Subcutaneous preadipocyte (primary cell): Measurements from ENCODE around the gene C9orf78. TPM values are rescaled to one million over a fixed set of nuclear protein-coding genes. Genes with fewer than 3 reads are reported as not detected.
A peak's percentile ranks its signal among the peaks of the same experiment; 100 is the strongest.

ENCODE experiments used
- small RNA-seq: library from RNA; depleted of rRNA; stranded (forward); fragments of <200 nt; gene quantifications from one replicate; pipeline ENCODE3, GENCODE V24; 2012
- total RNA-seq: library from RNA; depleted of rRNA; stranded (reverse); fragments of >200 nt; gene quantifications from 2 replicates; pipeline ENCODE4 v1.2.3, GENCODE V29; 2012

Gene C9orf78
- total RNA-seq = 22.8 and 26.0 TPM in 2 replicates

GRCh38 chr9:129835128-129835859 is at the start of gene C9orf78, which contains the start of gene USP20:
Gene C9orf78, minus strand, starts transcription at chr9:129835275. Its CDS starts 54 bp downstream, at chr9:129835221.
Gene USP20, plus strand, starts transcription at chr9:129835458. Its CDS starts 17,098 bp downstream, at chr9:129852556.

GRCh38 chr9:129823935-129824601 is 11.0 kb downstream of the C9orf78 start, which contains the start of gene TOR1A:
Gene TOR1A, minus strand, starts transcription at chr9:129824136. Its CDS starts 51 bp downstream, at chr9:129824085.

GRCh38 chr9:129802833-129803675 is 32.0 kb downstream of the C9orf78 start, which contains the start of gene TOR1B:
Gene TOR1B, plus strand, starts transcription at chr9:129803184. Its CDS starts 29 bp downstream, at chr9:129803213.

Small RNA genes within 50 kb of the gene (small RNA-seq; reads per million reads assigned to genes)
- gene MIR6855 = 0.63 reads per million, percentile 39 among the genes with 10 or more reads in this experiment

Other genes with a start within 250 kb of the C9orf78 start
- gene C9orf50, start 214.2 kb downstream of the C9orf78 start, total RNA-seq = not detected in 2 replicates
- gene NTMT1, start 209.1 kb downstream of the C9orf78 start, total RNA-seq = 24.3 and 30.7 TPM in 2 replicates
- gene ASB6, start 193.1 kb downstream of the C9orf78 start, total RNA-seq = 16.9 and 18.6 TPM in 2 replicates
- 5.1 and 21.3 TPM in 2 replicates for gene PRRX2, start 169.6 kb downstream of the C9orf78 start, total RNA-seq
- gene PTGES, start 82.2 kb downstream of the C9orf78 start, total RNA-seq = 56.2 and 76.0 TPM in 2 replicates
- gene TOR1B, start 32.1 kb downstream of the C9orf78 start, total RNA-seq = 15.8 and 24.2 TPM in 2 replicates
- 29.9 and 31.6 TPM in 2 replicates for gene TOR1A, start 11.1 kb downstream of the C9orf78 start, total RNA-seq
- 7.0 TPM in 2 replicates for gene USP20, start 183 bp upstream of the C9orf78 start, total RNA-seq
- 25.4 and 43.0 TPM in 2 replicates for gene FNBP1, start 207.9 kb upstream of the C9orf78 start, total RNA-seq
- gene GPR107, start 218.6 kb upstream of the C9orf78 start, total RNA-seq = 14.0 and 17.6 TPM in 2 replicates